C4-2B (cell line): ENCODE measurements around the gene USH2A.

Experiments used
- H3K27ac ChIP-seq: fragments of 450-650 bp; 2 replicates; pipeline ENCODE4 v1.5.1; 2017
- CTCF ChIP-seq: fragments of 450-650 bp; conservative IDR thresholded peaks from 2 replicates; pipeline ENCODE4 v1.5.1; 2017; ENCODE audit warnings: mild to moderate bottlenecking
- ZFX ChIP-seq: fragments of 450-650 bp; IDR thresholded peaks from 2 replicates; pipeline ENCODE4 v1.6.1; 2017

Gene USH2A

GRCh38 chr1:215748431-215748830 is 674.8 kb downstream of the USH2A start:
- no peak overlapping the region for H3K27ac ChIP-seq
- no peak for TF ChIP-seq ZFX
- TF ChIP-seq CTCF = no peak

- no peak overlapping the region for H3K27ac ChIP-seq
- TF ChIP-seq ZFX (no peak), CTCF (no peak)
Observed at GRCh38 chr1:215744419-215744818, 678.8 kb downstream of the USH2A start.

DNA sequence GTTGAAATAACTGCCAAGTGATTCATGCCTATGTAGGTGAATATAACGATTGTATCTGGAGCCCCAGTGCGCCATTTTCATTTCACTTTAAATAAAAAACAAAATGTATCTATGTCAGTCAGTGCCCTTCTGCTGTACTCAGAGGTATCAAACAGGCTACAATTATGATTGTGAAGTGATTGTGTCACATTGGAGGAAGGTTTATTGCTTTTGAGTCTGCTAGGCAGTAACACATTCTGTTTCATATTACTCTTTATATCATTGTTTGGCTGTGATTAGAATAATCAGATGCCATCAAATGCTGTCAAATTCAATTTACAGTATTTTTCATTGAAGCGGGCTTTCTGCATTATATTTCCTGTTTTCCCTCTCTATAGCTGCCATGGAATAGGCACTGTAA is 684.2 kb downstream of the USH2A start:
- H3K27ac ChIP-seq = no peak overlapping the region
- no peak for TF ChIP-seq ZFX
- TF ChIP-seq CTCF = no peak

DNA sequence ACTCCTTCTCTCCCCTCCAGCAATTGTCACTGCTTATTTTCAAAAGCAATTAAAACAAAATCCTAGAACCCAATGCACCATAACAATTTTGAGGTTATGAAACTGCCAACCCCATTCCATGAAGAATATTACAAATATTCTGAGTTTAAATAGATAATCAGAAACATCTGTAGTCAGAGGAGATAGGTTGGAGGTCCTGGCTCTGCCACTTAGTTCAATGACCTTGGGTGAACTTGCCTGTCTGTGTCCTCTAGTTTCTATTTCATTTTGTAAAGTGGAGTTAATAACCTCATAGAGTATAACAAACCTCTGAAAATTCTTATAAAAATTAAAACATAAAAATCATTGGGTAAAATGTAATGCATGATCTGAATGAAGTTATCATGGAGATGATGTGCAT is 691.5 kb downstream of the USH2A start:
- H3K27ac ChIP-seq = no peak overlapping the region
- TF ChIP-seq ZFX = no peak
- no peak for TF ChIP-seq CTCF

- H3K27ac ChIP-seq = no peak overlapping the region
- no peak for TF ChIP-seq CTCF
- no peak for TF ChIP-seq ZFX
Observed at GRCh38 chr1:215730600-215730999, 692.6 kb downstream of the USH2A start.

DNA sequence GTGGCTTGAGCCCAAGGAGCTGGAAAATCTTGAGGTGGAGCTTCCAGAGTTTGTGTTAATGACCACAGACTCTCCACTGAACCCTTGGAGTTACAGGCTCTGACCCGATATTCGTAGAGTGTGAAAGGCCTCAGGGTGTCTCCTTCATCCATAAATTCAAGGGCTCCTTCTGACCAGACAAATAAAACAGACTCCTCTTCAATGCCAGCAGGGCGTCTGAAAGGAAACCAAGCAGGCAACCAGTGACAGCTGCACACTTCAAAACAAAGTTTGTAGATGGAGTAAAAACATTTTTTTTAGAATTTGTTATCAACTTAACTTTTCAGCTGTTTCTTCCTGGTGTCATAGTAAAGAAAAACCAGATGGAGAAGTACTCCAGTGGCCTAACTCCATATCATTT is 695.1 kb downstream of the USH2A start:
- TF ChIP-seq ZFX = no peak
- no peak for TF ChIP-seq CTCF

DNA sequence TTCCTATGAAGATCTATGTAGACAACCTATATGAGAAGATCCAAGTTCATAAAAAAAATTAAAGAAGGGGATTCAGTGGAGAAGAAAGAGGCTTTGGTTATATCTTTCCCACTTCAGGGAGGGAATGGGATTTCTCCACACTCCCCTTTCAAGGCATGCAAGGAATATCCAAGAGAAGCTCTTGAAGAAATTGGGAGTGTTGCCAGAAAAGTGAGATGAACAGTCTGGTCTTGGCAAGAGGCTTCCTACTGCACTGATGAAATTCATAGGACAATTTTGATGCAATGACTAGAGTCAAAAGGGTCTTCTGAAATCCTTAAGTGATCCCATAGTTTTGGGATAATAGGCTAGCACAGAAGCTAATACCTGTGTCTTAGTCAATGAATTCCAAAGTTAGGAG is 703.1 kb downstream of the USH2A start:
- no peak for TF ChIP-seq ZFX
- no peak for TF ChIP-seq CTCF
- no peak overlapping the region for H3K27ac ChIP-seq

More for the DNA sequence above, 695.1 kb downstream of the USH2A start:
- no peak overlapping the region for H3K27ac ChIP-seq
